Loucy (cell line): ENCODE results near the gene UCHL1.
A peak's percentile ranks its signal among the peaks of the same experiment; 100 is the strongest.

Source experiments
- H2AFZ ChIP-seq: fragments of 200-600 bp; sonication (generic); 2 replicates; pipeline ENCODE4 v1.6.0; 2016; ENCODE audit warnings: antibody characterized with exemption, mild to moderate bottlenecking, low read length, moderate library complexity
- H3F3A ChIP-seq: fragments of 200-600 bp; 2 replicates; pipeline ENCODE4 v1.6.0; 2016; ENCODE audit warnings: antibody characterized with exemption, low read depth, mild to moderate bottlenecking
- H3K27me3 ChIP-seq: fragments of 200-600 bp; sonication (generic); 2 replicates; pipeline ENCODE4 v1.6.1; 2014; ENCODE audit warnings: low read length, mild to moderate bottlenecking; ENCODE audit not compliant: insufficient read depth, poor library complexity, severe bottlenecking
- H3K36me3 ChIP-seq: fragments of 200-600 bp; sonication (generic); 2 replicates; pipeline ENCODE4 v1.6.1; 2016; ENCODE audit warnings: low read length; ENCODE audit not compliant: insufficient read depth
- H3K4me1 ChIP-seq: fragments of 200-600 bp; sonication (generic); 2 replicates; pipeline ENCODE4 v1.5.1; 2014; ENCODE audit warnings: low read length, mild to moderate bottlenecking; ENCODE audit not compliant: insufficient read depth, poor library complexity, severe bottlenecking
- H3K4me2 ChIP-seq: fragments of 200-600 bp; sonication (generic); 2 replicates; pipeline ENCODE4 v1.6.0; 2014; ENCODE audit warnings: antibody characterized with exemption, low read length, low read depth, mild to moderate bottlenecking; ENCODE audit not compliant: poor library complexity, severe bottlenecking
- H3K4me3 ChIP-seq: fragments of 200-600 bp; sonication (generic); 2 replicates; pipeline ENCODE4 v1.5.1; 2014; ENCODE audit warnings: low read length, mild to moderate bottlenecking, mixed read lengths; ENCODE audit not compliant: poor library complexity, severe bottlenecking
- H3K79me2 ChIP-seq: fragments of 200-600 bp; sonication (generic); 2 replicates; pipeline ENCODE4 v1.6.1; 2014; ENCODE audit warnings: low read length; ENCODE audit not compliant: insufficient read depth
- H3K9ac ChIP-seq: fragments of 200-600 bp; sonication (generic); 2 replicates; pipeline ENCODE4 v1.6.0; 2014; ENCODE audit warnings: mild to moderate bottlenecking, low read depth, low read length, moderate library complexity; ENCODE audit not compliant: poor library complexity, severe bottlenecking
- H3K9me2 ChIP-seq: fragments of 200-600 bp; sonication (generic); replicated peaks from 2 replicates; pipeline ENCODE4 v1.6.1; 2016; ENCODE audit warnings: low read depth, low read length, mixed read lengths
- H3K9me3 ChIP-seq: fragments of 200-600 bp; sonication (generic); 2 replicates; pipeline ENCODE4 v1.6.1; 2014; ENCODE audit warnings: mild to moderate bottlenecking, antibody characterized with exemption, low read length, low read depth; ENCODE audit not compliant: insufficient read depth
- H4K20me1 ChIP-seq: fragments of 200-600 bp; sonication (generic); 2 replicates; pipeline ENCODE4 v1.6.0; 2014; ENCODE audit warnings: antibody characterized with exemption, low read length, mild to moderate bottlenecking; ENCODE audit not compliant: insufficient read depth, poor library complexity, severe bottlenecking
- CTCF ChIP-seq: fragments of 200-600 bp; sonication (generic); conservative IDR thresholded peaks from 2 replicates; pipeline ENCODE4 v1.5.1; 2014; ENCODE audit warnings: mild to moderate bottlenecking, antibody characterized with exemption, low read length
- EZH2phosphoT487 ChIP-seq: fragments of 200-600 bp; IDR thresholded peaks from 2 replicates; pipeline ENCODE4 v1.6.1; 2018; ENCODE audit warnings: antibody characterized with exemption, mild to moderate bottlenecking, moderate library complexity, borderline replicate concordance

Gene UCHL1

DNA sequence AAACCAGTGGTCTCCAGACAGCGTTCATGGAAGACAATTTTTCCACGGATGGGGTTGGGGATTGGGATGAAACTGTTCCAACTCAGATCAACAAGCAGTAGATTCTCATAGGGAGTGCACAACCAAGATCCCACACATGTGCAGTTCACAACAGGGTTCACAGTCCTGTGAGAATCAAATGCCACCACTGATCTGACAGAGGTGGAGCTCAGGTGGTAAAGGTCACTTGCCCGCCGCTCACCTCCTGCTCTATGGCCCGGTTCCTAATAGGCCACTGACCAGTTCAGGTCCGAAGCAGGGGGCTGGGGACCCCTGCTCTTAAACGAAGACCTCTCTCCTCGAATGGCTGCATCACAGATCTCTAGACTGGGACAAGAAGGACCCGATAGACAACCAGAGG lies 46.8 kb upstream of the UCHL1 start:
- no peak overlapping the region for H2AFZ ChIP-seq
- no peaks in the 10 kb centered on the region for H3K9me3 ChIP-seq
- no peak overlapping the region for H3K4me3 ChIP-seq
- no peaks in the 10 kb centered on the region for H3K36me3 ChIP-seq
- no peak overlapping the region for H3K4me2 ChIP-seq
- H3K9me2 ChIP-seq, result no peaks in the 10 kb centered on the region
- H3K79me2 ChIP-seq, result no peaks in the 10 kb centered on the region
- H4K20me1 ChIP-seq, result no peaks in the 10 kb centered on the region
- peaks cover 7% of the 10 kb centered on the region for H3K4me1 ChIP-seq
- no peaks in the 10 kb centered on the region for H3F3A ChIP-seq
- H3K9ac ChIP-seq, result no peak overlapping the region
- no peak for TF ChIP-seq EZH2phosphoT487
- no peak for TF ChIP-seq CTCF
- peaks cover 18% of the 10 kb centered on the region for H3K27me3 ChIP-seq

GRCh38 chr4:41211951-41212615 lies 44.6 kb upstream of the UCHL1 start:
- H3K9me2 ChIP-seq, result no peaks in the 10 kb centered on the region
- no peak overlapping the region for H2AFZ ChIP-seq
- no peaks in the 10 kb centered on the region for H3K79me2 ChIP-seq
- no peak overlapping the region for H3K4me3 ChIP-seq
- no peaks in the 10 kb centered on the region for H3K36me3 ChIP-seq
- H3K4me2 ChIP-seq, result no peak overlapping the region
- H3K9me3 ChIP-seq, result no peaks in the 10 kb centered on the region
- H3K4me1 ChIP-seq, result peaks cover 19% of the 10 kb centered on the region
- H3K9ac ChIP-seq, result no peak overlapping the region
- no peaks in the 10 kb centered on the region for H3F3A ChIP-seq
- TF ChIP-seq EZH2phosphoT487 (no peak), CTCF (no peak)
- no peaks in the 10 kb centered on the region for H4K20me1 ChIP-seq
- H3K27me3 ChIP-seq, result peaks cover 18% of the 10 kb centered on the region

DNA sequence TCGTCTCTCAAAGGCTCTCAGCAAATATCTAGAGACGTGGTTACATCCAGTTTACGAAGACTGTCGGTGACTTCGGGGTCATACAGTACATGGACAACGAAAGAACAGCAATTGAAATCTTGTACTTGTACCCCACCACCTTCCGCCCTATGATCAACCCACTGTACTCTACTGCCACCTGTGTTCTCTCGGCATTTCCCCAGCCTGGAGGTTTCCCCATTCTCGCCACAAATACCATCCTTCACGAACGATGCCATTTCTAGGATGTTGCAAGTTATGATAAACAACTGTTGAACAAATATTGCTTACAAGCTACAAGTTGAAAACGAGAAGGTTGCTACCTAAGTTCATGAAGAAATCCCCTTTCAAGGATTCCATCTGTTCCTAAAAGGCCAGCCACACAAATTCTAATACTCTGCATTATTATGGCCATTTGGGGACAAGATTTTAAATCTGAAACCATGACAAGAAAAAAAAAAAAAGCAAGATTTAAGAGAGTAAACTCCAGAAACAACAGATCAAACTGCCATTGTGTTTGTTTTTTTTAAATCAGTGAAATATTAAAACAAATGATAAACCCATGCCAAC lies 44.0 kb upstream of the UCHL1 start:
- H3K27me3 ChIP-seq, result peaks cover 18% of the 10 kb centered on the region
- H3K9me3 ChIP-seq, result no peaks in the 10 kb centered on the region
- no peaks in the 10 kb centered on the region for H3K79me2 ChIP-seq
- no peaks in the 10 kb centered on the region for H3F3A ChIP-seq
- H3K36me3 ChIP-seq, result no peaks in the 10 kb centered on the region
- H3K9ac ChIP-seq, result no peak overlapping the region
- H3K4me1 ChIP-seq, result peaks cover 19% of the 10 kb centered on the region
- H3K9me2 ChIP-seq, result no peaks in the 10 kb centered on the region
- H3K4me3 ChIP-seq, result no peak overlapping the region
- H3K4me2 ChIP-seq, result peak overlapping the region; percentile 77
- no peaks in the 10 kb centered on the region for H4K20me1 ChIP-seq
- no peak overlapping the region for H2AFZ ChIP-seq
- TF ChIP-seq CTCF (peak; percentile 55), EZH2phosphoT487 (no peak)
